GM12864 (cell line): ENCODE measurements around the gene FBXO41.

Experiments
- DNase-seq: peaks from one replicate; pipeline ENCODE4 v3.0.0-alpha.2; 2011; ENCODE audit warnings: low read depth
- H3K4me3 ChIP-seq: 2 replicates; pipeline ENCODE4 v1.5.1; 2011; ENCODE audit warnings: mild to moderate bottlenecking, low read depth, low read length, control low read depth
- TF ChIP-seq, protein P1 (sequence below): IDR thresholded peaks from 2 replicates; pipeline ENCODE4 v1.5.1; 2011; ENCODE audit warnings: low read depth, mild to moderate bottlenecking, moderate library complexity, low read length, control low read depth, inconsistent platforms; ENCODE audit errors: missing control alignments

The FBXO41 gene

DNA sequence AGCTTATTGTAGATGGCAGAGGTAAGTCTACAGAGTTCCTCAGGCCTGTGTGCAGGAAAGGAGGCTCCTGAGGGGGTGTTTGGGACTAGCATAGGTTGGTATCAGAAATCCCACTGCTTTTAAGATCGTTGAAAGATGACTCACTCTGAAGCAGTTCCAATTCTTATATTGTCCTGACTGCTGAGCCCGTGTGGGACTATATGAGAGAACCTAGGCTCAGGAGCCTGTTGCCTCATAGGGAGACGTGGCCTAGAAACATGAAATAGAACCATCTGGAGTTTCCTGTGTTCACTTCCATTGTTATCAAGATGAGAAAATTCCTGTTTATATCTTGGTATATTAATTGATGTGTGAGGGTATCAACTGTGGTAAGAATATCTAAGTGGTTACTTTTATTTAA is 44.5 kb downstream of the FBXO41 start:
- no peak for DNase-seq
- TF ChIP-seq, protein P1, sequence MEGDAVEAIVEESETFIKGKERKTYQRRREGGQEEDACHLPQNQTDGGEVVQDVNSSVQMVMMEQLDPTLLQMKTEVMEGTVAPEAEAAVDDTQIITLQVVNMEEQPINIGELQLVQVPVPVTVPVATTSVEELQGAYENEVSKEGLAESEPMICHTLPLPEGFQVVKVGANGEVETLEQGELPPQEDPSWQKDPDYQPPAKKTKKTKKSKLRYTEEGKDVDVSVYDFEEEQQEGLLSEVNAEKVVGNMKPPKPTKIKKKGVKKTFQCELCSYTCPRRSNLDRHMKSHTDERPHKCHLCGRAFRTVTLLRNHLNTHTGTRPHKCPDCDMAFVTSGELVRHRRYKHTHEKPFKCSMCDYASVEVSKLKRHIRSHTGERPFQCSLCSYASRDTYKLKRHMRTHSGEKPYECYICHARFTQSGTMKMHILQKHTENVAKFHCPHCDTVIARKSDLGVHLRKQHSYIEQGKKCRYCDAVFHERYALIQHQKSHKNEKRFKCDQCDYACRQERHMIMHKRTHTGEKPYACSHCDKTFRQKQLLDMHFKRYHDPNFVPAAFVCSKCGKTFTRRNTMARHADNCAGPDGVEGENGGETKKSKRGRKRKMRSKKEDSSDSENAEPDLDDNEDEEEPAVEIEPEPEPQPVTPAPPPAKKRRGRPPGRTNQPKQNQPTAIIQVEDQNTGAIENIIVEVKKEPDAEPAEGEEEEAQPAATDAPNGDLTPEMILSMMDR = no peak
- H3K4me3 ChIP-seq = no peak overlapping the region

DNA sequence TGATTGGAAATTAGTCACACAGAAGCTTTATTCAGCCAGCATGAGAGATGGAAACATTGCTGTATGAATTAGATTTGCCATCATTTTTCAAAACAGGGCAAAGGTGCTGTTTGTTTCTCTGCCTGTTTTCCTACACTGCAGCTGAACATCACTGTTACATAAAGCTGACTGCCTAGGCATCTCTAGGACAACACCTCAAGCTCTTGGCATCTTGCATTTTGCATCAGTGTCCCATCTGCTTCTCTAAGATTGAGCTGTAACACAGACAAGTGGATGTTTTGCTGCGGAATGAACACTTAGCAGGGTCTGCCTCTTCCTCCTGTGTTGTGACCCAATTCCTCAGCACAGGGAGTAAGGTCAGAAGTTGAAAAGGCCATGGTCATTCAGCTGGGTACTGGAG is 45.3 kb downstream of the FBXO41 start:
- TF ChIP-seq, protein P1 = no peak
- H3K4me3 ChIP-seq = no peak overlapping the region
- DNase-seq = no peak

DNA sequence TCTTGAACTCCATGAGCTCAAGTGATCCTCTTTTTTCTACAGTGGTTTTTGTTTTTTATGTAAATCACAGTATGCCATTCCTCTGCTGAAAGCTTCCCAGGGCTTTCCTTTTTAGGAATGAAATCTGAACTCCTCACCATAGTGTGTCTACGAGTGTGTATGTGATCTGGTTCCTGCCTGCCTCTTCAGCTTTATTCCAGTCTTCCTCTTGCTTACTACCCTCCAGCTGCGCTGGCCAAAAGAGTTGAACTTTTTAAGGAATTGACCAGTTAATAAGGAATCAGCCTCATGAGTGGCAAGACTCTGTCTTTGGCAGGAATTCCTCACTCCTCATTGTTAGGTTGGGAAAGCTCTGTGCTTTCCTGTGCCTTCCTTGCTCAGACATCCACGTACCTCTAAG is 46.1 kb downstream of the FBXO41 start:
- H3K4me3 ChIP-seq = no peak overlapping the region
- DNase-seq = no peak
- TF ChIP-seq, protein P1 = no peak

DNA sequence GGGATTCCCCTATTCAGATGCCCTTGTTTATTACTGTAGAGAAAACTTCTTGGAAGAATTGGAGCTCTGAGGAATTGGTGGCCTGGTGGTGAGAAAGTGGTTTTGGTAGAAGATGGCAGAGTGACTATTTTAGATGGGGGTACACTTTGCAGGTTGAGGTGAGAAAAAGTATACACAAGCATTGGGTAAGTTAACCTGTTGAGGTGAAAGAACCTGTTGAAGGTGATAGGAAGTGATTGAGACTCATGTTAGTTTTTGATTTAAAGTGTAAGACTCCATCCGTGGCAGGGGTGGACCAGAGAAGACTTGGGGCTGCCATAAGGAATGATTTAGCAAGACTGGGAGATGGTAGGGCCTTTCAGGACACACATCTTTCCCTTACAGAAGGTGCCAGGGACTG is 47.1 kb downstream of the FBXO41 start:
- H3K4me3 ChIP-seq = no peak overlapping the region
- no peak for DNase-seq
- TF ChIP-seq, protein P1 = no peak

DNA sequence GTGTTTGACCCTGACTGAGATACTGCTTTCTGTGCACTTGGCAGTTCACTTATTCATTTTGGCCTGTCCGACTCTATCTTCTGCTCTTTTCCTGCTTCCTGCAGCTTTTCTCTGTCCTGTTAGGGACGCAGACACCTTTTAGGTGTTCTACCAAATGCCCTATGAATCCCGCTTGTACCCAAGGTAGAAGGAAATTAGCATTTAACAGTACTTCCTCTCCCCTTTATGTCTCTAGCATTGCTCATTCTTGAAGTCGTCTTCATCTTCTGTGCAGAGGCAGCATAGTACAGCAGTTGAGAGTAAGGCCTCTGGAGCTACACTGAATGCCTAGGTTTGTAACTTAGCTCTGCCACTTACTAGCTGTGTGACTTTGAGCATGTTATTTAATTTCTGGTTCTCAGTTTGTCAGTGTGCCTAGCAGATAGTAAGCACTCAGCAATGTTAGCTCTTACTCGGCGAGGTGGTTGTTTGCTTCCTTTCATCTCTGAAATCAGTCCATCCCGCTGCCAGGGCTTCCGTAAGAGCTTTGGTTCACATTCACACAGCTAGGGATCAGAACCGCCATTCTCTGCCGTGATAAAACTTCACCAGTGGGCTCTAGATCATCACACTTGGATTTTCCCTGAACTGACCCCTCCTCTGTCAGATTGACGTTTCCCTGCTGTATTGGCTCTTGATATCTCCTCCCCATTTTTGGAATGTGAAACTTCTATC is 48.8 kb downstream of the FBXO41 start:
- TF ChIP-seq, protein P1 = no peak
- DNase-seq = no peak
- H3K4me3 ChIP-seq = peak overlapping the region; percentile 78

DNA sequence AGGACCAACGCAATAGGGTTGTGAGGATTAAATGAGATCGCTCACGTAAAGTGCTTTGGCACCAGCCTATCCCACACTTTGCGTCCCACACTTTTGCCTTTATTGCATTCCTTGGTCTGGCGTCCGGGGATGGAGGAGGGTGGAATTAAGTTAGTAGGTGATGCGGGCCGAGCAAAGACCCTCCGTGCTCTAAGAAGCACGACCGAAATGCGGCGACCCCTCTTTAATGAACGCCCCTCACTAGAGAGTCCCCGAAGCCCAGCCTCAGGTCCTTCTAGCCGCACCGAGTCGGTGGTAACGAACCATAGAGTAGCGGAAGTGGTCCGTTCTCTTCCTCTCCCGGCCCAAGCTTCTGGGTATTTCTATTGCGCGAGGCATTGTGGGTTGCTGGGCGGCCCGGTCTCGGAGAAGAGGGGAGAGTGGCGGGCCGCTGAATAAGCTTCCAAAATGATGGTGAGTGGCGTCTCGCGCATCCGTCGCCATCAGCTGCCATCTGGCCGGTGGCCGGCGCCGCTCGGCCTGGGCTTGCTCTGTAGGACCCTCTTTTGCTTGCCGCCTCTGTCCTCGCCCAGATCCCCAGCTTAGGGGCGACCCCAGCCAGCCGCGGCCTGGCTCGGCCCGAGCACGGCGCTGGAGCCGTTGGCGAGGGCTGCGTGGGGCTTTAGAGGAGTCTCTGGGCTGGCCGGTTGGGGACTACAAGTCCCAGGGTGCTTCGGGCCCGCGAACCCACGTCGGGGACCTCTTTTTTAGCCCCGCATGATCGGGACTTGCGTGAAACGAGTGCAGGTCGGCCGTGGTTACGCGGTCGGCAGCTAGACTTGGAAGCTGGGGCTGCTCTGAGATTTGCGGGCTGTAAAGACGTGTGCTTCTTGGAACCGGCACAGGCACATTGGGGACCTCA is 50.1 kb downstream of the FBXO41 start, which contains the start of gene CCT7:
Gene CCT7, plus strand, starts transcription at position 377 of the 901 bp plus-strand sequence. Its CDS starts 71 bp downstream, at position 448.
- peak within 1 kb of the TSS; percentile 78 for H3K4me3 ChIP-seq
- peak; percentile 79 for DNase-seq
- TF ChIP-seq, protein P1 = no peak
